ENCODE results near the gene CFAP45.
"Not testable (repeated sequence)": the region's sequence is repeated elsewhere in the genome, so short reads cannot be mapped to it uniquely, and the experiment has no call there.

Gene CFAP45

GRCh38 chr1:159904036-159904435, 4.1 kb upstream of the CFAP45 start:
- not testable (repeated sequence) for DNase-seq

GRCh38 chr1:159902541-159902940, 2.6 kb upstream of the CFAP45 start:
- DNase-seq: no peak

GRCh38 chr1:159900755-159901360, 893 bp upstream of the CFAP45 start:
- no peak for DNase-seq

GRCh38 chr1:159899634-159900033, 331 bp downstream of the CFAP45 start:
- not testable (repeated sequence) for DNase-seq

- DNase-seq: no peak
Observed at GRCh38 chr1:159898527-159898926, 1.4 kb downstream of the CFAP45 start.

GRCh38 chr1:159897962-159898361, 2.0 kb downstream of the CFAP45 start:
- no peak for DNase-seq

- DNase-seq: no peak
Observed at GRCh38 chr1:159896546-159896930, 3.4 kb downstream of the CFAP45 start.

GRCh38 chr1:159895836-159896545, 4.0 kb downstream of the CFAP45 start:
- DNase-seq: no peak

- no peak for DNase-seq
Observed at GRCh38 chr1:159895286-159895685, 4.7 kb downstream of the CFAP45 start.

- DNase-seq: no peak
Observed at GRCh38 chr1:159892944-159893343, 7.0 kb downstream of the CFAP45 start.

GRCh38 chr1:159891275-159892157, 8.4 kb downstream of the CFAP45 start:
- DNase-seq: peak; percentile 71

GRCh38 chr1:159890390-159890789, 9.6 kb downstream of the CFAP45 start:
- no peak for DNase-seq

- no peak for DNase-seq
Observed at GRCh38 chr1:159889821-159890252, 10.1 kb downstream of the CFAP45 start.

- DNase-seq: no peak
Observed at GRCh38 chr1:159889202-159889601, 10.8 kb downstream of the CFAP45 start.

- DNase-seq: no peak
Observed at GRCh38 chr1:159884296-159884695, 15.7 kb downstream of the CFAP45 start.

GRCh38 chr1:159883134-159883533, 16.8 kb downstream of the CFAP45 start:
- DNase-seq: no peak

GRCh38 chr1:159882527-159882862, 17.5 kb downstream of the CFAP45 start:
- DNase-seq: no peak

- peak; percentile 12 for DNase-seq
Observed at GRCh38 chr1:159881622-159882526, 18.1 kb downstream of the CFAP45 start.

- DNase-seq: no peak
Observed at GRCh38 chr1:159880430-159880829, 19.5 kb downstream of the CFAP45 start.

- no peak for DNase-seq
Observed at GRCh38 chr1:159879977-159880376, 20.0 kb downstream of the CFAP45 start.

GRCh38 chr1:159879136-159879535, 20.8 kb downstream of the CFAP45 start:
- DNase-seq: no peak

- no peak for DNase-seq
Observed at GRCh38 chr1:159877695-159878444, 22.1 kb downstream of the CFAP45 start.
